Measurements from ENCODE around the gene PFKP.
A peak's percentile ranks its signal among the peaks of the same experiment; 100 is the strongest.

The PFKP gene

GRCh38 chr10:3056280-3057037 is 10.9 kb upstream of the PFKP start:
- Histone ChIP-seq H3K36me3 (ENCODE audit: control insufficient read depth in 2 of 2, insufficient read depth in 1 of 2, low read length in 2 of 2) (no peaks in the 10 kb centered on the region), H3K27ac (ENCODE audit: extremely low read depth, low read depth, low read length) (no peak overlapping the region), H3K4me1 (ENCODE audit: control insufficient read depth, insufficient read depth, low read length) (no peaks in the 10 kb centered on the region), H3K9me3 (ENCODE audit: control insufficient read depth, insufficient read depth, low read depth, low read length) (no peaks in the 10 kb centered on the region), H3K4me3 (ENCODE audit: low read depth, low read length) (no peak overlapping the region)
- 0 out of 2 replicates have a peak, but pooled peaks have one; percentile 39 for TF ChIP-seq ZNF596 (tag by site-specific recombination; IDR thresholded peaks at IDR 0.05)
- TF ChIP-seq EGR2 (tag by site-specific recombination; IDR thresholded peaks at IDR 0.05; ENCODE audit: low read depth): peak; percentile 99
- no peak for TF ChIP-seq ZBTB49 (tag by site-specific recombination; IDR thresholded peaks at IDR 0.05; ENCODE audit: low read depth)
- peak; percentile 98 for TF ChIP-seq ZFHX2 (tag by site-specific recombination; conservative IDR thresholded peaks at IDR 0.05)
- TF ChIP-seq ZSCAN4 (tag by site-specific recombination; IDR thresholded peaks at IDR 0.05): peak; percentile 87
- TF ChIP-seq, protein P1, sequence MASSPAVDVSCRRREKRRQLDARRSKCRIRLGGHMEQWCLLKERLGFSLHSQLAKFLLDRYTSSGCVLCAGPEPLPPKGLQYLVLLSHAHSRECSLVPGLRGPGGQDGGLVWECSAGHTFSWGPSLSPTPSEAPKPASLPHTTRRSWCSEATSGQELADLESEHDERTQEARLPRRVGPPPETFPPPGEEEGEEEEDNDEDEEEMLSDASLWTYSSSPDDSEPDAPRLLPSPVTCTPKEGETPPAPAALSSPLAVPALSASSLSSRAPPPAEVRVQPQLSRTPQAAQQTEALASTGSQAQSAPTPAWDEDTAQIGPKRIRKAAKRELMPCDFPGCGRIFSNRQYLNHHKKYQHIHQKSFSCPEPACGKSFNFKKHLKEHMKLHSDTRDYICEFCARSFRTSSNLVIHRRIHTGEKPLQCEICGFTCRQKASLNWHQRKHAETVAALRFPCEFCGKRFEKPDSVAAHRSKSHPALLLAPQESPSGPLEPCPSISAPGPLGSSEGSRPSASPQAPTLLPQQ (tag by site-specific recombination; IDR thresholded peaks at IDR 0.05): no peak
- TF ChIP-seq ZNF366 (tag by site-specific recombination; conservative IDR thresholded peaks at IDR 0.05): peak; percentile 62; the same call in 1 of the 2 replicates
- TF ChIP-seq PRDM2 (tag by site-specific recombination; IDR thresholded peaks at IDR 0.05; ENCODE audit: borderline replicate concordance): no peak
- TF ChIP-seq SCRT1 (tag by site-specific recombination; IDR thresholded peaks at IDR 0.05; ENCODE audit: borderline replicate concordance): peak; percentile 51; the same call in 1 of the 2 replicates
- peak; percentile 72 for TF ChIP-seq SCRT2 (tag by site-specific recombination; IDR thresholded peaks at IDR 0.05)
- TF ChIP-seq PRDM1 (tag by site-specific recombination; IDR thresholded peaks at IDR 0.05): peak; percentile 93
- no peak for TF ChIP-seq ZNF777 (tag by site-specific recombination; IDR thresholded peaks at IDR 0.05; ENCODE audit: borderline replicate concordance)
- ChIA-PET CTCF (no interaction called here), POLR2A (no interaction called here)

GRCh38 chr10:3057946-3058345 is 9.4 kb upstream of the PFKP start:
- Histone ChIP-seq H3K27ac (ENCODE audit: extremely low read depth, low read depth, low read length) (no peak overlapping the region), H3K4me3 (ENCODE audit: low read depth, low read length) (no peak overlapping the region), H3K9me3 (ENCODE audit: control insufficient read depth, insufficient read depth, low read depth, low read length) (no peaks in the 10 kb centered on the region), H3K36me3 (ENCODE audit: control insufficient read depth in 2 of 2, insufficient read depth in 1 of 2, low read length in 2 of 2) (no peaks in the 10 kb centered on the region), H3K4me1 (ENCODE audit: control insufficient read depth, insufficient read depth, low read length) (no peaks in the 10 kb centered on the region)
- ChIA-PET CTCF (interaction anchor here (0.9 kb wide), 1 partner anchor 14 kb away, joined by 3 read pairs; no protein-coding TSS in a partner anchor), POLR2A (no interaction called here)
- TF ChIP-seq WT1 (tag by site-specific recombination; IDR thresholded peaks at IDR 0.05) (no peak), ZNF302 (tag by site-specific recombination; IDR thresholded peaks at IDR 0.05; ENCODE audit: low read depth) (no peak), ZNF544 (tag by site-specific recombination; IDR thresholded peaks at IDR 0.05) (no peak), ZNF580 (tag by site-specific recombination; IDR thresholded peaks at IDR 0.05) (no peak), ZNF10 (tag by site-specific recombination; IDR thresholded peaks at IDR 0.05) (no peak)
- TF ChIP-seq, protein P2, sequence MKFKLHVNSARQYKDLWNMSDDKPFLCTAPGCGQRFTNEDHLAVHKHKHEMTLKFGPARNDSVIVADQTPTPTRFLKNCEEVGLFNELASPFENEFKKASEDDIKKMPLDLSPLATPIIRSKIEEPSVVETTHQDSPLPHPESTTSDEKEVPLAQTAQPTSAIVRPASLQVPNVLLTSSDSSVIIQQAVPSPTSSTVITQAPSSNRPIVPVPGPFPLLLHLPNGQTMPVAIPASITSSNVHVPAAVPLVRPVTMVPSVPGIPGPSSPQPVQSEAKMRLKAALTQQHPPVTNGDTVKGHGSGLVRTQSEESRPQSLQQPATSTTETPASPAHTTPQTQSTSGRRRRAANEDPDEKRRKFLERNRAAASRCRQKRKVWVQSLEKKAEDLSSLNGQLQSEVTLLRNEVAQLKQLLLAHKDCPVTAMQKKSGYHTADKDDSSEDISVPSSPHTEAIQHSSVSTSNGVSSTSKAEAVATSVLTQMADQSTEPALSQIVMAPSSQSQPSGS (tag by site-specific recombination; IDR thresholded peaks at IDR 0.05; ENCODE audit: low read depth): no peak
- TF ChIP-seq, protein P3, sequence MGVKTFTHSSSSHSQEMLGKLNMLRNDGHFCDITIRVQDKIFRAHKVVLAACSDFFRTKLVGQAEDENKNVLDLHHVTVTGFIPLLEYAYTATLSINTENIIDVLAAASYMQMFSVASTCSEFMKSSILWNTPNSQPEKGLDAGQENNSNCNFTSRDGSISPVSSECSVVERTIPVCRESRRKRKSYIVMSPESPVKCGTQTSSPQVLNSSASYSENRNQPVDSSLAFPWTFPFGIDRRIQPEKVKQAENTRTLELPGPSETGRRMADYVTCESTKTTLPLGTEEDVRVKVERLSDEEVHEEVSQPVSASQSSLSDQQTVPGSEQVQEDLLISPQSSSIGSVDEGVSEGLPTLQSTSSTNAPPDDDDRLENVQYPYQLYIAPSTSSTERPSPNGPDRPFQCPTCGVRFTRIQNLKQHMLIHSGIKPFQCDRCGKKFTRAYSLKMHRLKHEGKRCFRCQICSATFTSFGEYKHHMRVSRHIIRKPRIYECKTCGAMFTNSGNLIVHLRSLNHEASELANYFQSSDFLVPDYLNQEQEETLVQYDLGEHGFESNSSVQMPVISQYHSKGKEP (tag by site-specific recombination; IDR thresholded peaks at IDR 0.05): no peak

All from HEK293 (cell line).